Breast epithelium (tissue), 4 donors: Measurements from ENCODE around the gene RTTN. TPM values are rescaled to one million over a fixed set of nuclear protein-coding genes. Genes with fewer than 3 reads are reported as not detected.

Experiments used
- DNase-seq, 2 donors: peaks; one replicate each; pipeline ENCODE4 v3.0.0-alpha.2; 2019; ENCODE audit warnings: low spot score in 2 of 2
- H3K27ac ChIP-seq, 2 donors: fragments of 200-600 bp; sonication (generic) in 1 of 2; one replicate each; pipeline ENCODE4 v1.5.1; 2016 to 2019; ENCODE audit warnings: mild to moderate bottlenecking in 1 of 2
- H3K27me3 ChIP-seq, 2 donors: fragments of 200-600 bp; sonication (generic) in 1 of 2; one replicate each; pipeline versions ENCODE4 v1.5.1 to v1.6.0; 2017 to 2019; ENCODE audit warnings: control low read depth in 1 of 2, mild to moderate bottlenecking in 1 of 2
- H3K36me3 ChIP-seq: fragments of 200-600 bp; one replicate; pipeline ENCODE4 v1.5.1; 2019
- H3K4me1 ChIP-seq, 2 donors: fragments of 200-600 bp; sonication (generic); one replicate each; pipeline ENCODE4 v1.5.1; 2016 to 2019; ENCODE audit warnings: control low read depth in 1 of 2
- H3K4me3 ChIP-seq, 3 donors: fragments of 200-600 bp; sonication (generic); 1 replicate in 2 of 3; 2 replicates in 1 of 3; pipeline ENCODE4 v1.5.1; 2016 to 2019; ENCODE audit warnings: mild to moderate bottlenecking in 3 of 3, moderate library complexity in 2 of 3
- H3K9me3 ChIP-seq, 2 donors: fragments of 200-600 bp; sonication (generic) in 1 of 2; one replicate each; pipeline ENCODE4 v1.5.1; 2016 to 2019; ENCODE audit warnings: control low read depth in 1 of 2
- CTCF ChIP-seq, 3 donors: fragments of 450-650 bp; IDR thresholded peaks; one replicate each; pipeline ENCODE4 v1.5.1; 2016 to 2017; ENCODE audit warnings: antibody characterized with exemption in 3 of 3, mild to moderate bottlenecking in 3 of 3, moderate library complexity in 3 of 3
- POLR2A ChIP-seq: fragments of 450-650 bp; IDR thresholded peaks from one replicate; pipeline ENCODE4 v1.6.1; 2016; ENCODE audit warnings: antibody characterized with exemption, mild to moderate bottlenecking, moderate library complexity
- POLR2AphosphoS5 ChIP-seq, 3 donors: sonication (generic); formaldehyde crosslinking; IDR thresholded peaks; one replicate each; pipeline ENCODE4 v1.6.1; 2017; ENCODE audit warnings: antibody characterized with exemption in 3 of 3
- intact Hi-C: fragments of 100-400 bp; cut with DNase I; formaldehyde crosslinking; loops from one replicate; pipeline ENCODE4 v1.15.1; 2023; ENCODE audit warnings: low total_unique reads
- total RNA-seq, 3 donors: library from RNA; depleted of rRNA; stranded (reverse); fragments of >200 nt; gene quantifications; one replicate each; pipeline ENCODE4 v1.1.0, GENCODE V29; 2016

RTTN gene
- total RNA-seq, 3 donors from 2014 or later = 14.7 to 35.0 (median 29.8) TPM

GRCh38 chr18:69956665-69957620, 248.5 kb downstream of the RTTN start:
- intact Hi-C loops = no loop called here
- no peak overlapping the region for H3K4me3 ChIP-seq

GRCh38 chr18:69956057-69956456, 249.4 kb downstream of the RTTN start:
- no peaks in the 10 kb centered on the region for H3K27me3 ChIP-seq
- H3K36me3 ChIP-seq = no peaks in the 10 kb centered on the region
- H3K4me1 ChIP-seq = no peaks in the 10 kb centered on the region
- H3K9me3 ChIP-seq = no peaks in the 10 kb centered on the region
- H3K4me3 ChIP-seq = no peak overlapping the region
- no peak for TF ChIP-seq POLR2A
- TF ChIP-seq CTCF (IDR thresholded peaks at IDR 0.05) = no peak
- TF ChIP-seq POLR2AphosphoS5 (IDR thresholded peaks at IDR 0.05) = no peak
- no peak for DNase-seq
- intact Hi-C loops = no loop called here
- no peak overlapping the region for H3K27ac ChIP-seq

More at GRCh38 chr18:69956665-69957620, 248.5 kb downstream of the RTTN start:
- H3K9me3 ChIP-seq = no peaks in the 10 kb centered on the region
- no peak for TF ChIP-seq CTCF (IDR thresholded peaks at IDR 0.05)
- TF ChIP-seq POLR2A = no peak
- TF ChIP-seq POLR2AphosphoS5 (IDR thresholded peaks at IDR 0.05) = no peak
- no peak overlapping the region for H3K27ac ChIP-seq
- H3K36me3 ChIP-seq = no peaks in the 10 kb centered on the region
- H3K27me3 ChIP-seq = no peaks in the 10 kb centered on the region
- no peaks in the 10 kb centered on the region for H3K4me1 ChIP-seq
- DNase-seq = no peak

GRCh38 chr18:69954719-69955480, 250.6 kb downstream of the RTTN start:
- no peak overlapping the region for H3K4me3 ChIP-seq
- no peaks in the 10 kb centered on the region for H3K36me3 ChIP-seq
- H3K27me3 ChIP-seq = no peaks in the 10 kb centered on the region
- H3K4me1 ChIP-seq = no peaks in the 10 kb centered on the region
- no peak overlapping the region for H3K27ac ChIP-seq
- H3K9me3 ChIP-seq = no peaks in the 10 kb centered on the region
- no peak for TF ChIP-seq CTCF (IDR thresholded peaks at IDR 0.05)
- no peak for TF ChIP-seq POLR2AphosphoS5 (IDR thresholded peaks at IDR 0.05)
- no peak for TF ChIP-seq POLR2A
- DNase-seq = no peak
- intact Hi-C loops = no loop called here

- Histone ChIP-seq H3K9me3 (no peaks in the 10 kb centered on the region), H3K27me3 (no peaks in the 10 kb centered on the region), H3K36me3 (no peaks in the 10 kb centered on the region), H3K27ac (no peak overlapping the region), H3K4me3 (no peak overlapping the region), H3K4me1 (no peaks in the 10 kb centered on the region)
- no peak for DNase-seq
- TF ChIP-seq CTCF (IDR thresholded peaks at IDR 0.05) (no peak), POLR2A (no peak), POLR2AphosphoS5 (IDR thresholded peaks at IDR 0.05) (no peak)
- intact Hi-C loops = no loop called here
Observed at GRCh38 chr18:69953191-69953590, 252.3 kb downstream of the RTTN start.

Other genes starting within 250 kb of the RTTN start
- 10 to 100 TPM; 17.9 to 32.9 (median 20.6) TPM for gene SOCS6, start 83.4 kb upstream of the RTTN start, total RNA-seq